K562 (cell line): ENCODE measurements around the gene WNT7A. TPM values are rescaled to one million over a fixed set of nuclear protein-coding genes. Genes with fewer than 3 reads are reported as not detected.

Experiments used
- ATF6 ChIP-seq: sonication (generic); formaldehyde crosslinking; IDR thresholded peaks from 2 replicates; pipeline ENCODE4 v1.4.0; 2020; ENCODE audit warnings: mild to moderate bottlenecking, missing genetic modification reagents
- DPF2 ChIP-seq: fragments of 450-650 bp; IDR thresholded peaks from 2 replicates; pipeline ENCODE4 v1.6.1; 2016
- FOS ChIP-seq: IDR thresholded peaks from 3 replicates; pipeline ENCODE4 v1.6.1; 2011; ENCODE audit not compliant: insufficient read length; ENCODE audit errors: extremely low read depth
- FOXA1 ChIP-seq: fragments of 450-650 bp; IDR thresholded peaks from 2 replicates; pipeline ENCODE4 v1.6.1; 2016; ENCODE audit warnings: mild to moderate bottlenecking, borderline replicate concordance
- HNRNPL ChIP-seq: fragments of 200-400 bp; formaldehyde crosslinking; IDR thresholded peaks from 2 replicates; pipeline ENCODE4 v1.6.1; 2017; ENCODE audit warnings: low read depth, mild to moderate bottlenecking, low read length
- JUND ChIP-seq, 2 experiments: IDR thresholded peaks; 2 replicates in 1 of 2; 3 replicates in 1 of 2; pipeline ENCODE4 v1.6.1; 2011; ENCODE audit warnings: borderline replicate concordance in 2 of 2, low read depth in 2 of 2, low read length in 2 of 2, improper control_type of control experiment in 1 of 2, missing biosample characterization in 1 of 2, missing genetic modification characterization in 1 of 2, missing genetic modification reagents in 1 of 2
- MGA ChIP-seq: fragments of 450-650 bp; IDR thresholded peaks from 2 replicates; pipeline ENCODE4 v1.6.1; 2016; ENCODE audit warnings: mild to moderate bottlenecking, moderate library complexity
- NR4A1 ChIP-seq, 2 experiments: fragments of 250-450 bp in 1 of 2; fragments of 450-650 bp in 1 of 2; sonication (Bioruptor Pico) in 1 of 2; IDR thresholded peaks; 2 replicates each; pipeline versions ENCODE4 v1.4.0 to v1.6.1; 2016 to 2020; ENCODE audit warnings: mild to moderate bottlenecking in 2 of 2, missing compliant biosample characterization in 1 of 2, missing genetic modification characterization in 1 of 2, moderate library complexity in 1 of 2
- RBFOX2 ChIP-seq: fragments of 200-400 bp; formaldehyde crosslinking; IDR thresholded peaks from 2 replicates; pipeline ENCODE4 v1.6.1; 2017; ENCODE audit warnings: low read depth, mild to moderate bottlenecking, low read length, moderate library complexity
- RBM25 ChIP-seq: fragments of 200-400 bp; formaldehyde crosslinking; IDR thresholded peaks from 2 replicates; pipeline ENCODE4 v1.6.1; 2018; ENCODE audit warnings: low read length, low read depth, moderate library complexity; ENCODE audit not compliant: severe bottlenecking
- polyA plus RNA-seq, 8 experiments: library from polyadenylated mRNA; depleted of rRNA in 4 of 8; stranded (reverse) in 5 of 8; unstranded in 3 of 8; fragments of >200 nt; fragmentation: Nextera tagmentation in 2 of 8; fragmentation: Illumina TruSeq in 1 of 8; extraction: Ambion mirVana in 2 of 8; extraction: Trizol in 1 of 8; gene quantifications; 2 replicates each; pipeline versions ENCODE4 v1.2.1 to v1.2.3, GENCODE V29; 2011 to 2014; ENCODE audit warnings: inconsistent platforms in 1 of 8, missing spikeins in 1 of 8
- total RNA-seq, 7 experiments: library from RNA; depleted of rRNA in 6 of 7; stranded (reverse); fragments of >200 nt in 6 of 7; fragmentation: Illumina TruSeq in 2 of 7; extraction: Trizol in 2 of 7; gene quantifications; 2 replicates each; pipeline versions ENCODE4 v1.2.1 to v1.2.3, GENCODE V29; 2011 to 2021; ENCODE audit warnings: low replicate concordance in 1 of 7
- TF ChIP-seq, protein P1 (sequence below): IDR thresholded peaks from 2 replicates; pipeline ENCODE4 v1.6.1; 2014; ENCODE audit warnings: antibody characterized with exemption

WNT7A gene
- total and polyA plus RNA-seq, 9 of the 15 experiments (the other 6 are each of a cell fraction or from before 2014, with no cell fraction given) = 0.03 TPM; not detected in 8

- TF ChIP-seq ATF6 (CRISPR knock-in tag) (0 out of 2 replicates have a peak, but pooled peaks have one; percentile 2), FOS (peak; percentile 12), NR4A1 (CRISPR knock-in tag; IDR thresholded peaks at IDR 0.05) (no peak), NR4A1 (tag; IDR thresholded peaks at IDR 0.05) (0 out of 2 replicates have a peak, but pooled peaks have one; percentile 35), MGA (0 out of 2 replicates have a peak, but pooled peaks have one; percentile 51), FOXA1 (no peak), RBFOX2 (peak; percentile 68), JUND (IDR thresholded peaks at IDR 0.05; ENCODE audit: borderline replicate concordance, low read depth, low read length) (peak; percentile 86), JUND (tag; IDR thresholded peaks at IDR 0.05; ENCODE audit: borderline replicate concordance, low read depth, low read length) (peak; percentile 79; the same call in 1 of the 3 replicates), DPF2 (peak; percentile 73; the same call in 1 of the 2 replicates), RBM25 (no peak), HNRNPL (no peak)
- TF ChIP-seq, protein P1, sequence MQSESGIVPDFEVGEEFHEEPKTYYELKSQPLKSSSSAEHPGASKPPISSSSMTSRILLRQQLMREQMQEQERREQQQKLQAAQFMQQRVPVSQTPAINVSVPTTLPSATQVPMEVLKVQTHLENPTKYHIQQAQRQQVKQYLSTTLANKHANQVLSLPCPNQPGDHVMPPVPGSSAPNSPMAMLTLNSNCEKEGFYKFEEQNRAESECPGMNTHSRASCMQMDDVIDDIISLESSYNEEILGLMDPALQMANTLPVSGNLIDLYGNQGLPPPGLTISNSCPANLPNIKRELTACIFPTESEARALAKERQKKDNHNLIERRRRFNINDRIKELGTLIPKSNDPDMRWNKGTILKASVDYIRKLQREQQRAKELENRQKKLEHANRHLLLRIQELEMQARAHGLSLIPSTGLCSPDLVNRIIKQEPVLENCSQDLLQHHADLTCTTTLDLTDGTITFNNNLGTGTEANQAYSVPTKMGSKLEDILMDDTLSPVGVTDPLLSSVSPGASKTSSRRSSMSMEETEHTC = peak; percentile 29; the same call in 1 of the 2 replicates
Measured at GRCh38 chr3:13890377-13891016, 10.6 kb upstream of the WNT7A start (continued).
